GM23338 (cell line): ENCODE results near the gene TEAD2. TPM values are rescaled to one million over a fixed set of nuclear protein-coding genes. Genes with fewer than 3 reads are reported as not detected.

Experiments
- ATAC-seq: fragments of 200-7000 bp; cut with Tn5 transposase; 3 replicates; pipeline ENCODE4 v1.9.1; 2020
- DNase-seq: peaks from one replicate; pipeline ENCODE4 v3.0.0-alpha.2; 2015; ENCODE audit warnings: low spot score
- H2AFZ ChIP-seq: fragments of 200-600 bp; sonication (generic); 2 replicates; pipeline ENCODE4 v1.8.0; 2016; ENCODE audit warnings: antibody characterized with exemption, mild to moderate bottlenecking, moderate library complexity
- H3F3A ChIP-seq: fragments of 200-600 bp; sonication (generic); replicated peaks from 2 replicates; pipeline ENCODE4 v1.8.0; 2017; ENCODE audit warnings: antibody characterized with exemption, mixed run types, low read depth
- H3K27ac ChIP-seq: fragments of 200-600 bp; sonication (generic); 2 replicates; pipeline ENCODE4 v1.6.1; 2016; ENCODE audit warnings: low read depth
- H3K27me3 ChIP-seq: fragments of 200-600 bp; sonication (generic); 2 replicates; pipeline ENCODE4 v1.8.0; 2016; ENCODE audit warnings: mild to moderate bottlenecking, mixed run types, moderate library complexity; ENCODE audit not compliant: insufficient read depth
- H3K36me3 ChIP-seq: fragments of 200-600 bp; sonication (generic); 2 replicates; pipeline ENCODE4 v1.8.0; 2016; ENCODE audit warnings: mild to moderate bottlenecking; ENCODE audit not compliant: insufficient read depth
- H3K4me1 ChIP-seq: fragments of 200-600 bp; sonication (generic); 2 replicates; pipeline ENCODE4 v1.8.0; 2016; ENCODE audit warnings: mild to moderate bottlenecking, moderate library complexity; ENCODE audit not compliant: insufficient read depth
- H3K4me2 ChIP-seq: fragments of 200-600 bp; sonication (generic); 2 replicates; pipeline ENCODE4 v1.7.1; 2017; ENCODE audit warnings: mixed run types
- H3K4me3 ChIP-seq: fragments of 200-600 bp; sonication (generic); 2 replicates; pipeline ENCODE4 v1.6.1; 2016; ENCODE audit warnings: mixed run types
- H3K79me2 ChIP-seq: fragments of 200-600 bp; sonication (generic); replicated peaks from 2 replicates; pipeline ENCODE4 v1.8.0; 2017; ENCODE audit warnings: mild to moderate bottlenecking; ENCODE audit not compliant: insufficient read depth
- H3K9me2 ChIP-seq: fragments of 200-600 bp; sonication (generic); 2 replicates; pipeline ENCODE4 v1.8.0; 2017; ENCODE audit not compliant: insufficient read depth
- H4K20me1 ChIP-seq: fragments of 200-600 bp; sonication (generic); replicated peaks from 2 replicates; pipeline ENCODE4 v1.8.0; 2017; ENCODE audit warnings: mild to moderate bottlenecking; ENCODE audit not compliant: insufficient read depth
- H3K27ac Mint-ChIP-seq: 2 replicates; pipeline ENCODE4 v1.8.0; 2020; ENCODE audit warnings: inconsistent platforms, mild to moderate bottlenecking, moderate library complexity, mixed read lengths
- H3K27me3 Mint-ChIP-seq: 3 replicates; pipeline ENCODE4 v1.8.0; 2022; ENCODE audit warnings: low read depth, mild to moderate bottlenecking, moderate library complexity, mixed read lengths, inconsistent platforms; ENCODE audit not compliant: insufficient read depth, poor library complexity
- H3K36me3 Mint-ChIP-seq: 3 replicates; pipeline ENCODE4 v1.8.0; 2021; ENCODE audit warnings: low read depth, mild to moderate bottlenecking, inconsistent platforms, moderate library complexity, mixed read lengths
- H3K4me1 Mint-ChIP-seq: 3 replicates; pipeline ENCODE4 v1.8.0; 2020; ENCODE audit warnings: mild to moderate bottlenecking, inconsistent platforms, mixed read lengths
- H3K4me3 Mint-ChIP-seq: 3 replicates; pipeline ENCODE4 v1.8.0; 2021; ENCODE audit warnings: moderate library complexity, mild to moderate bottlenecking, inconsistent platforms, mixed read lengths
- H3K9me3 Mint-ChIP-seq: 3 replicates; pipeline ENCODE4 v1.8.0; 2020; ENCODE audit warnings: moderate library complexity, mild to moderate bottlenecking, inconsistent platforms, mixed read lengths
- CREB1 ChIP-seq: fragments of 250-450 bp; sonication (Bioruptor Pico); IDR thresholded peaks from 2 replicates; pipeline ENCODE4 v1.5.0; 2020; ENCODE audit warnings: low read depth, mild to moderate bottlenecking, moderate library complexity
- CTCF ChIP-seq, 2 experiments: fragments of 200-600 bp in 1 of 2; sonication (generic) in 1 of 2; conservative IDR thresholded peaks; 2 replicates each; pipeline versions ENCODE4 v1.5.1 to v1.6.1; 2016 to 2017; ENCODE audit warnings: antibody characterized with exemption in 2 of 2, low read depth in 2 of 2, mild to moderate bottlenecking in 2 of 2, moderate library complexity in 1 of 2
- ETS1 ChIP-seq: IDR thresholded peaks from 2 replicates; pipeline ENCODE4 v1.6.1; 2016; ENCODE audit warnings: antibody characterized with exemption
- EZH2 ChIP-seq: fragments of 200-600 bp; sonication (generic); IDR thresholded peaks from one replicate; pipeline ENCODE4 v1.8.0; 2017; ENCODE audit warnings: antibody characterized with exemption, mild to moderate bottlenecking, low read depth; ENCODE audit not compliant: unreplicated experiment
- JUNB ChIP-seq: IDR thresholded peaks from one replicate; pipeline ENCODE4 v1.6.1; 2016; ENCODE audit warnings: antibody characterized with exemption; ENCODE audit not compliant: unreplicated experiment
- NANOG ChIP-seq: IDR thresholded peaks from 2 replicates; pipeline ENCODE4 v1.6.1; 2016; ENCODE audit warnings: antibody characterized with exemption, borderline replicate concordance
- POLR2AphosphoS5 ChIP-seq: IDR thresholded peaks from 2 replicates; pipeline ENCODE4 v1.6.1; 2016; ENCODE audit warnings: antibody characterized with exemption, low read depth
- REST ChIP-seq: IDR thresholded peaks from one replicate; pipeline ENCODE4 v1.6.1; 2018; ENCODE audit warnings: antibody characterized with exemption; ENCODE audit not compliant: unreplicated experiment
- STAT1 ChIP-seq: IDR thresholded peaks from one replicate; pipeline ENCODE4 v1.6.1; 2016; ENCODE audit warnings: antibody characterized with exemption; ENCODE audit not compliant: unreplicated experiment
- ZNF114 ChIP-seq: fragments of 250-450 bp; sonication (Bioruptor Pico); IDR thresholded peaks from 2 replicates; pipeline ENCODE4 v1.5.0; 2020; ENCODE audit warnings: mild to moderate bottlenecking, moderate library complexity
- ZNF331 ChIP-seq: fragments of 250-450 bp; sonication (Bioruptor Pico); IDR thresholded peaks from 2 replicates; pipeline ENCODE4 v1.5.0; 2020; ENCODE audit warnings: low read depth, mild to moderate bottlenecking, moderate library complexity
- polyA plus RNA-seq: library from polyadenylated mRNA; unstranded; fragments of >200 nt; fragmentation: Nextera tagmentation; extraction: Ambion mirVana; gene quantifications from 2 replicates; pipeline ENCODE4 v1.2.1, GENCODE V29; 2016
- total RNA-seq: library from RNA; depleted of rRNA; stranded (reverse); fragments of >200 nt; shearing (Covaris generic); gene quantifications from 2 replicates; pipeline ENCODE4 v1.2.3, GENCODE V29; 2014

Gene TEAD2
- total and polyA plus RNA-seq, 2 experiments from 2014 or later = 30.3 to 82.5 TPM

GRCh38 chr19:49355909-49356353 lies 6.3 kb downstream of the TEAD2 start:
- Mint-ChIP-seq H3K27ac (no peak overlapping the region), H3K36me3 (peaks cover 91% of the 10 kb centered on the region), H3K9me3 (no peaks in the 10 kb centered on the region; the same call in 1 of the 3 replicates), H3K4me1 (peaks cover 22% of the 10 kb centered on the region), H3K27me3 (peaks cover 19% of the 10 kb centered on the region), H3K4me3 (peak overlapping the region; percentile 5; the same call in 1 of the 3 replicates)
- TF ChIP-seq ZNF114 (CRISPR knock-in tag) = no peak
- no peak for TF ChIP-seq NANOG
- TF ChIP-seq JUNB = no peak
- TF ChIP-seq ZNF331 (CRISPR knock-in tag) = no peak
- no peak for TF ChIP-seq STAT1
- TF ChIP-seq EZH2 = no peak
- no peak for TF ChIP-seq POLR2AphosphoS5
- no peak for TF ChIP-seq REST
- Histone ChIP-seq H3K9me2 (no peaks in the 10 kb centered on the region), H3F3A (no peaks in the 10 kb centered on the region), H2AFZ (no peak overlapping the region), H3K27me3 (no peaks in the 10 kb centered on the region), H3K79me2 (peaks cover 19% of the 10 kb centered on the region), H3K27ac (no peak overlapping the region), H3K4me2 (no peak overlapping the region), H3K4me1 (peaks cover 5% of the 10 kb centered on the region; the same call in 1 of the 2 replicates), H3K36me3 (peaks cover 35% of the 10 kb centered on the region), H3K4me3 (no peak overlapping the region), H4K20me1 (no peaks in the 10 kb centered on the region; the same call in 1 of the 2 replicates)
- no peak for ATAC-seq
- no peak for DNase-seq

GRCh38 chr19:49349567-49349966 lies 12.6 kb downstream of the TEAD2 start:
- no peak overlapping the region for H3K4me2 ChIP-seq
- TF ChIP-seq CREB1 (no peak), CTCF (conservative IDR thresholded peaks at IDR 0.05; ENCODE audit: low read depth in 2 of 2) (no peak), NANOG (no peak), ETS1 (no peak), REST (no peak), ZNF114 (CRISPR knock-in tag) (no peak), ZNF331 (CRISPR knock-in tag) (no peak)

More at GRCh38 chr19:49349567-49349966, 12.6 kb downstream of the TEAD2 start:
- Histone ChIP-seq H3F3A (0 out of 2 replicates have a peak, but pooled peaks cover 10% of the 10 kb centered on the region), H3K79me2 (peaks cover 3% of the 10 kb centered on the region), H3K4me3 (no peak overlapping the region), H3K27ac (no peak overlapping the region), H3K36me3 (peaks cover 59% of the 10 kb centered on the region), H3K9me2 (no peaks in the 10 kb centered on the region), H3K4me1 (no peaks in the 10 kb centered on the region), H2AFZ (no peak overlapping the region), H3K27me3 (no peaks in the 10 kb centered on the region), H4K20me1 (peaks cover 6% of the 10 kb centered on the region; the same call in 1 of the 2 replicates)
- DNase-seq (no peak), ATAC-seq (no peak)
- Mint-ChIP-seq H3K36me3 (peaks cover 97% of the 10 kb centered on the region), H3K4me3 (no peak overlapping the region), H3K27me3 (peaks cover 20% of the 10 kb centered on the region), H3K27ac (0 out of 2 replicates have a peak overlapping the region, but pooled peaks have one; percentile 35), H3K9me3 (peaks cover 3% of the 10 kb centered on the region; the same call in 1 of the 3 replicates), H3K4me1 (peaks cover 6% of the 10 kb centered on the region; the same call in 2 of the 3 replicates)
